Measurements from ENCODE around the gene SPOCD1. TPM values are rescaled to one million over a fixed set of nuclear protein-coding genes. Genes with fewer than 3 reads are reported as not detected.

The SPOCD1 gene
- total RNA-seq, 2 donors from 2014 or later, result 2.0 to 3.1 TPM

DNA sequence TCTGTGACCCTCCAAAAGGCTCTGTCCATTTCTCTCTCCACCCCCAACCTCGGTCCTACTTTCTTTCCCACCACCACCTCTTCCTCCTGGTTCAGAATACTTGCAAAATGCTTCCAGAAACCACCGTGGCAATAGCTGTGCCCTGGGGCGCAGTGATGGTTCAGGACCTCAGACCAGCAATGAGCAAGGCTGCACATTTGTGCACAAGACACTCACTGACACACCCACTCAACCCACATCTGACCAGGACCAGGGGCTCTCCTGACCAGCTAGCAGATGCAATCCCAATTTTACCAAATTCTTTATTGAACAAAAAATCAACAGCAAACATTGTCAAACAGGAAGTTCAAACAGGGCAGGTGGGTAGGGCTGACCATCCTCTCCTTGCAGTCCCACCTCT is 25.7 kb downstream of the SPOCD1 start:
- H3K4me1 ChIP-seq (ENCODE audit: control insufficient read depth, insufficient read depth, low read length), result peaks cover 12% of the 10 kb centered on the region
- WGBS, 2 experiments (ENCODE audit: insufficient coverage in 1 of 2, insufficient read length in 1 of 2), result 78 to 86% methylated on average over 3 of the region's 3 CpGs
- H3K4me3 ChIP-seq (ENCODE audit: low read length), result no peak overlapping the region
- Mint-ChIP-seq H3K9me3 (no peaks in the 10 kb centered on the region), H3K27ac (no peak overlapping the region), H3K4me1 (peaks cover 16% of the 10 kb centered on the region), H3K4me3 (no peak overlapping the region), H3K27me3 (ENCODE audit: insufficient read depth) (peaks cover 6% of the 10 kb centered on the region), H3K36me3 (ENCODE audit: low read depth) (no peaks in the 10 kb centered on the region)
- no peaks in the 10 kb centered on the region for H3K9me3 ChIP-seq (ENCODE audit: control insufficient read depth, low read length)
- peak; percentile 31 for DNase-seq
- H3K27ac ChIP-seq (ENCODE audit: low read depth, low read length), result no peak overlapping the region
- H3K9ac ChIP-seq (ENCODE audit: extremely low read depth, low read length, poor library complexity, severe bottlenecking), result no peak overlapping the region
- H3K36me3 ChIP-seq (ENCODE audit: control insufficient read depth, insufficient read depth, low read length), result no peaks in the 10 kb centered on the region
- H3K27me3 ChIP-seq (ENCODE audit: control insufficient read depth, insufficient read depth, low read length, poor library complexity, severe bottlenecking), result no peaks in the 10 kb centered on the region
- TF ChIP-seq, protein P1, sequence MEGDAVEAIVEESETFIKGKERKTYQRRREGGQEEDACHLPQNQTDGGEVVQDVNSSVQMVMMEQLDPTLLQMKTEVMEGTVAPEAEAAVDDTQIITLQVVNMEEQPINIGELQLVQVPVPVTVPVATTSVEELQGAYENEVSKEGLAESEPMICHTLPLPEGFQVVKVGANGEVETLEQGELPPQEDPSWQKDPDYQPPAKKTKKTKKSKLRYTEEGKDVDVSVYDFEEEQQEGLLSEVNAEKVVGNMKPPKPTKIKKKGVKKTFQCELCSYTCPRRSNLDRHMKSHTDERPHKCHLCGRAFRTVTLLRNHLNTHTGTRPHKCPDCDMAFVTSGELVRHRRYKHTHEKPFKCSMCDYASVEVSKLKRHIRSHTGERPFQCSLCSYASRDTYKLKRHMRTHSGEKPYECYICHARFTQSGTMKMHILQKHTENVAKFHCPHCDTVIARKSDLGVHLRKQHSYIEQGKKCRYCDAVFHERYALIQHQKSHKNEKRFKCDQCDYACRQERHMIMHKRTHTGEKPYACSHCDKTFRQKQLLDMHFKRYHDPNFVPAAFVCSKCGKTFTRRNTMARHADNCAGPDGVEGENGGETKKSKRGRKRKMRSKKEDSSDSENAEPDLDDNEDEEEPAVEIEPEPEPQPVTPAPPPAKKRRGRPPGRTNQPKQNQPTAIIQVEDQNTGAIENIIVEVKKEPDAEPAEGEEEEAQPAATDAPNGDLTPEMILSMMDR (conservative IDR thresholded peaks at IDR 0.05), result no peak

DNA sequence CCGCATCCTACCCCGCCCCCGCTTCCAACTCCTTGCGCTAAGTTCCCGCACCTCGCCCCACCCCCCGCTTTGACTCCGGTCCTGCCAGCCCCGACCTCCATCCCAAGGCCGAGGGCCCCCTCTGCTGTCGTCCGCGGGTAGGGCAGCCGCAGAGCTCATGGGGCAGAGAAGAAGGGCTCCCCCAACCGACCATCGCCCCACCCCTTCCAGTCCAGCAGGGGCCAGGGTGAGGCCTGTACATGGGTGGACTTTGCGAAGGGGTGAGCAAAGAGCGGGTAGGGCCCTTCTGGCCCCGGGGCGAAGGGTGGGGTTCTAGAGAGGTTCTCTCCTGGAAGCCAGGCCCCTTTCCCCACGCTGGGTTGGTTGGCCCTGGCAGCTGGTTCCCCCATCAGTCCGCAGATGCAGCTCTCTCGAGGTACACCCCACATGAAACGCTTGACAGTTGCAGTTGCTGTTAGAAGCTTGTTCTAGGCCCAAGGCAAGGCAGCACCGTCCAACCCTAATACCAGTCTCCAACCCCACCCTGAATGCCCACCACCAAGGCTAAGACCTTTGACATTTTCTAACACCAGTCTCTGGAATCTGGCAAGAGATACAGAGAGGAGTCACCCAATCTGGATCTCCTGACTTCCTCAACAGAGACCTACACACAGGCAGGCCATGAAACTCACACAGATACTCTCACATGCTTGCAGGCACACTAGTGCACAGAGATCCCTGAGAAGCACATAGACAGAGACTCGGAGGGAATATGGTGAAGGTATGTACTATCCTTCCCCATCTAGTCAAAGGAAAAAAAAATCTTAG is 26.4 kb downstream of the SPOCD1 start:
- peak overlapping the region; percentile 77 for H3K9ac ChIP-seq (ENCODE audit: extremely low read depth, low read length, poor library complexity, severe bottlenecking)
- Mint-ChIP-seq H3K4me3 (peak overlapping the region; percentile 77), H3K36me3 (ENCODE audit: low read depth) (no peaks in the 10 kb centered on the region), H3K27ac (no peak overlapping the region), H3K4me1 (peaks cover 16% of the 10 kb centered on the region), H3K27me3 (ENCODE audit: insufficient read depth) (peaks cover 6% of the 10 kb centered on the region), H3K9me3 (no peaks in the 10 kb centered on the region)
- DNase-seq, result peak; percentile 99
- H3K27ac ChIP-seq (ENCODE audit: low read depth, low read length), result no peak overlapping the region
- 21 to 35% methylated on average over 5 to 26 of the region's 26 CpGs for WGBS, 2 experiments (ENCODE audit: insufficient coverage in 1 of 2, insufficient read length in 1 of 2)
- TF ChIP-seq, protein P1 (conservative IDR thresholded peaks at IDR 0.05), result peak; percentile 88
- peaks cover 12% of the 10 kb centered on the region for H3K4me1 ChIP-seq (ENCODE audit: control insufficient read depth, insufficient read depth, low read length)
- no peaks in the 10 kb centered on the region for H3K9me3 ChIP-seq (ENCODE audit: control insufficient read depth, low read length)
- H3K27me3 ChIP-seq (ENCODE audit: control insufficient read depth, insufficient read depth, low read length, poor library complexity, severe bottlenecking), result no peaks in the 10 kb centered on the region
- H3K36me3 ChIP-seq (ENCODE audit: control insufficient read depth, insufficient read depth, low read length), result no peaks in the 10 kb centered on the region
- peak overlapping the region; percentile 90 for H3K4me3 ChIP-seq (ENCODE audit: low read length)

DNA sequence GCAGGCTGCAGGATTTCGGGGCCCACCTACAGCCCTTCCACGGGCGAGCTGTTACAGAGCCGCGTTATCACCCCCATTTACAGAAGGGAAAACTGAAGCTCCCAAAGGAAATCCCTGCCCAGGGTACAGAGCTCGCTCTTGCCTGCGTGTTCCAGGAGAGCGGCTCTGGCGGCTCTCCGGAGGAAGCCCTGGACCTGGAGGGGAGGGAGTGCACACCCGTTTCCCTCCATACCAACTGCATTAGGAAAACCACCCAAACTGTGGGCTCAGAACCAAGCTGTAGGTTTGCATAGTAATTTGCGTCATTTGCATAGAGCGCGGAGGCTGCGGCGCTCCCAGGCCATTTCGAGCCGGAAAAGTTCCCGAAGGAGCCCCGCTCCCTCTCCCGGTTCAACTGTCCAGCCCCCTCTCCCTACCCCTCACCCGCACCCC is 27.0 kb downstream of the SPOCD1 start:
- no peak for DNase-seq
- Histone ChIP-seq H3K4me1 (ENCODE audit: control insufficient read depth, insufficient read depth, low read length) (peaks cover 12% of the 10 kb centered on the region), H3K4me3 (ENCODE audit: low read length) (peak overlapping the region; percentile 90), H3K27me3 (ENCODE audit: control insufficient read depth, insufficient read depth, low read length, poor library complexity, severe bottlenecking) (no peaks in the 10 kb centered on the region), H3K9me3 (ENCODE audit: control insufficient read depth, low read length) (no peaks in the 10 kb centered on the region), H3K36me3 (ENCODE audit: control insufficient read depth, insufficient read depth, low read length) (no peaks in the 10 kb centered on the region), H3K27ac (ENCODE audit: low read depth, low read length) (peak overlapping the region; percentile 83), H3K9ac (ENCODE audit: extremely low read depth, low read length, poor library complexity, severe bottlenecking) (peak overlapping the region; percentile 77)
- 0% methylated on average over 14 to 22 of the region's 22 CpGs for WGBS, 2 experiments (ENCODE audit: insufficient coverage in 1 of 2, insufficient read length in 1 of 2)
- Mint-ChIP-seq H3K4me3 (peak overlapping the region; percentile 77), H3K27ac (peak overlapping the region; percentile 95), H3K27me3 (ENCODE audit: insufficient read depth) (peaks cover 6% of the 10 kb centered on the region), H3K4me1 (peaks cover 16% of the 10 kb centered on the region), H3K36me3 (ENCODE audit: low read depth) (no peaks in the 10 kb centered on the region), H3K9me3 (no peaks in the 10 kb centered on the region)
- TF ChIP-seq, protein P1 (conservative IDR thresholded peaks at IDR 0.05), result no peak
